Hypothalamus (tissue), 51 donors: ENCODE results near the gene RRAS2.
"Not testable (repeated sequence)": the region's sequence is repeated elsewhere in the genome, so short reads cannot be mapped to it uniquely, and the experiment has no call there.

ENCODE experiments used
- DNase-seq, 51 donors: peaks; one replicate each; lab custom pipeline; 2025; lab: John Stamatoyannopoulos, UW

RRAS2 gene

GRCh38 chr11:14358729-14359439, at the start of gene RRAS2:
Gene RRAS2 (minus strand): TSS chr11:14359183. CDS start chr11:14358870, 313 bp downstream.
- peak in 37 of 51 donors; percentile 3 to 72 (median 43) for DNase-seq

- no peak for DNase-seq
Measured at GRCh38 chr11:14408612-14409011, 49.6 kb upstream of the RRAS2 start.

- not testable (repeated sequence) for DNase-seq
Measured at GRCh38 chr11:14406116-14406515, 47.1 kb upstream of the RRAS2 start.

GRCh38 chr11:14403528-14403927, 44.5 kb upstream of the RRAS2 start:
- not testable (repeated sequence) for DNase-seq

GRCh38 chr11:14399087-14399486, 40.1 kb upstream of the RRAS2 start:
- no peak for DNase-seq

- DNase-seq: no peak
Measured at GRCh38 chr11:14396273-14396672, 37.3 kb upstream of the RRAS2 start.

- no peak for DNase-seq
Measured at GRCh38 chr11:14393889-14394288, 34.9 kb upstream of the RRAS2 start.

- DNase-seq: no peak
Measured at GRCh38 chr11:14393129-14393528, 34.1 kb upstream of the RRAS2 start.

- DNase-seq: no peak
Measured at GRCh38 chr11:14390669-14391068, 31.7 kb upstream of the RRAS2 start.

GRCh38 chr11:14388352-14388751, 29.4 kb upstream of the RRAS2 start:
- no peak for DNase-seq

GRCh38 chr11:14386895-14387480, 28.0 kb upstream of the RRAS2 start:
- peak in 45 of 51 donors; percentile 7 to 89 (median 60) for DNase-seq

- DNase-seq: no peak
Measured at GRCh38 chr11:14386081-14386480, 27.1 kb upstream of the RRAS2 start.

- DNase-seq: no peak
Measured at GRCh38 chr11:14384338-14384737, 25.4 kb upstream of the RRAS2 start.

- DNase-seq: no peak
Measured at GRCh38 chr11:14381968-14382367, 23.0 kb upstream of the RRAS2 start.

- peak in 49 of 51 donors; percentile 2 to 84 (median 61) for DNase-seq
Measured at GRCh38 chr11:14380947-14381561, 22.1 kb upstream of the RRAS2 start.

- DNase-seq: no peak
Measured at GRCh38 chr11:14380125-14380936, 21.3 kb upstream of the RRAS2 start.

GRCh38 chr11:14378171-14378570, 19.2 kb upstream of the RRAS2 start:
- no peak for DNase-seq

- no peak for DNase-seq
Measured at GRCh38 chr11:14376920-14377319, 17.9 kb upstream of the RRAS2 start.

GRCh38 chr11:14374922-14375830, 16.2 kb upstream of the RRAS2 start:
- no peak for DNase-seq
